Neural progenitor cell (in vitro differentiated cells): ENCODE data around the gene ZSWIM5. TPM values are rescaled to one million over a fixed set of nuclear protein-coding genes. Genes with fewer than 3 reads are reported as not detected.

Experiments
- DNase-seq: peaks from one replicate; pipeline ENCODE4 v3.0.0-alpha.2; 2016; ENCODE audit warnings: low spot score
- H2AFZ ChIP-seq: fragments of 200-600 bp; sonication (generic); replicated peaks from 2 replicates; pipeline ENCODE4 v1.6.1; 2016; ENCODE audit warnings: antibody characterized with exemption
- H3F3A ChIP-seq: fragments of 200-600 bp; sonication (generic); 2 replicates; pipeline ENCODE4 v1.6.1; 2016; ENCODE audit warnings: antibody characterized with exemption, low read depth
- H3K27ac ChIP-seq: fragments of 200-600 bp; sonication (generic); 2 replicates; pipeline ENCODE4 v1.5.1; 2016; ENCODE audit warnings: mild to moderate bottlenecking
- H3K27me3 ChIP-seq: fragments of 200-600 bp; sonication (generic); 2 replicates; pipeline ENCODE4 v1.6.1; 2016; ENCODE audit warnings: mild to moderate bottlenecking, moderate library complexity
- H3K36me3 ChIP-seq: fragments of 200-600 bp; sonication (generic); 2 replicates; pipeline ENCODE4 v1.5.1; 2016
- H3K4me1 ChIP-seq: fragments of 200-600 bp; sonication (generic); 2 replicates; pipeline ENCODE4 v1.6.1; 2016; ENCODE audit warnings: mixed run types
- H3K4me2 ChIP-seq: fragments of 200-600 bp; sonication (generic); 2 replicates; pipeline ENCODE4 v1.6.1; 2016
- H3K4me3 ChIP-seq: fragments of 200-600 bp; sonication (generic); 2 replicates; pipeline ENCODE4 v1.5.1; 2016
- H3K79me2 ChIP-seq: fragments of 200-600 bp; sonication (generic); 2 replicates; pipeline ENCODE4 v1.6.1; 2016; ENCODE audit warnings: low read depth
- H3K9ac ChIP-seq: fragments of 200-600 bp; sonication (generic); 2 replicates; pipeline ENCODE4 v1.6.1; 2016
- H3K9me3 ChIP-seq: fragments of 200-600 bp; sonication (generic); 2 replicates; pipeline ENCODE4 v1.5.1; 2016; ENCODE audit warnings: low read depth
- H4K20me1 ChIP-seq: fragments of 200-600 bp; sonication (generic); 2 replicates; pipeline ENCODE4 v1.6.1; 2016; ENCODE audit warnings: low read depth
- H3K27ac Mint-ChIP-seq: 3 replicates; pipeline ENCODE4 v1.8.0; 2021; ENCODE audit warnings: mixed read lengths
- H3K27me3 Mint-ChIP-seq: 2 replicates; pipeline ENCODE4 v1.8.0; 2022; ENCODE audit warnings: low read depth, mild to moderate bottlenecking, inconsistent platforms, moderate library complexity, mixed read lengths; ENCODE audit not compliant: insufficient read depth
- H3K36me3 Mint-ChIP-seq: 3 replicates; pipeline ENCODE4 v1.8.0; 2021; ENCODE audit warnings: mixed read lengths
- H3K4me1 Mint-ChIP-seq: 3 replicates; pipeline ENCODE4 v1.8.0; 2021; ENCODE audit warnings: mixed read lengths
- H3K4me3 Mint-ChIP-seq: 3 replicates; pipeline ENCODE4 v1.8.0; 2021; ENCODE audit warnings: mild to moderate bottlenecking, moderate library complexity, mixed read lengths
- H3K9me3 Mint-ChIP-seq: 3 replicates; pipeline ENCODE4 v1.8.0; 2020; ENCODE audit warnings: mixed read lengths
- EZH2 ChIP-seq: fragments of 200-600 bp; sonication (generic); IDR thresholded peaks from 2 replicates; pipeline ENCODE4 v1.6.1; 2017; ENCODE audit warnings: antibody characterized with exemption, mild to moderate bottlenecking, moderate library complexity
- EZH2phosphoT487 ChIP-seq: fragments of 200-600 bp; sonication (generic); IDR thresholded peaks from 2 replicates; pipeline ENCODE4 v1.6.1; 2017; ENCODE audit warnings: antibody characterized with exemption
- total RNA-seq: library from RNA; depleted of rRNA; stranded (reverse); fragments of >200 nt; gene quantifications from 2 replicates; pipeline ENCODE4 v1.2.3, GENCODE V29; 2015; ENCODE audit warnings: low replicate concordance
- TF ChIP-seq, protein P1 (sequence below): fragments of 200-600 bp; sonication (generic); IDR thresholded peaks from 2 replicates; pipeline ENCODE4 v1.5.1; 2017; ENCODE audit warnings: antibody characterized with exemption, mild to moderate bottlenecking

Gene ZSWIM5
- total RNA-seq, 1 donor from 2014 or later = 5.8 TPM

DNA sequence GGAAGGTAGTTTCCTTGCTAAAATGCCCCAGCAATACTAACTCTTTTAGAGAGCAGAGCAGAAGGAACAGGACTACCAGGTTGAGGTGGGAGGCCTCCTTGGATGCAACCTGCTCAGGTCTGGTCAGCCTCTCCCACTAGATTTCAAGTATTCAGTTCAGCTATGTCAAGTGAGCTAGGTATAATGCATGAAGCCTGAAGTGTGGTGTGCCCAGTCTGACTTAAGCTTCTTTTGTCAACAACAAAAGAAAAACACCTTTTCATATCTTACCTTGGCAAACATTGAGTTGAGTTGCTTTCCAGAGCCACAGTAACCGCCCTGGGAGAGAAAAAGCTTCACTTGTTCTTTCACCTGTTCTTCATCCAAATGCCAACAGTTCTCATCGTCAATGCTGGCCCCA, 146.6 kb downstream of the ZSWIM5 start:
- no peaks in the 10 kb centered on the region for H3K9me3 Mint-ChIP-seq
- Histone ChIP-seq H4K20me1 (no peaks in the 10 kb centered on the region), H3K4me3 (no peak overlapping the region), H3K9ac (no peak overlapping the region), H3K27ac (no peak overlapping the region), H3K36me3 (no peaks in the 10 kb centered on the region), H3K27me3 (no peaks in the 10 kb centered on the region), H3F3A (no peaks in the 10 kb centered on the region), H3K9me3 (no peaks in the 10 kb centered on the region), H2AFZ (no peak overlapping the region), H3K4me2 (no peak overlapping the region), H3K79me2 (no peaks in the 10 kb centered on the region), H3K4me1 (no peaks in the 10 kb centered on the region)
- H3K4me1 Mint-ChIP-seq = no peaks in the 10 kb centered on the region
- H3K27me3 Mint-ChIP-seq = no peaks in the 10 kb centered on the region
- H3K27ac Mint-ChIP-seq = no peak overlapping the region
- TF ChIP-seq, protein P1, sequence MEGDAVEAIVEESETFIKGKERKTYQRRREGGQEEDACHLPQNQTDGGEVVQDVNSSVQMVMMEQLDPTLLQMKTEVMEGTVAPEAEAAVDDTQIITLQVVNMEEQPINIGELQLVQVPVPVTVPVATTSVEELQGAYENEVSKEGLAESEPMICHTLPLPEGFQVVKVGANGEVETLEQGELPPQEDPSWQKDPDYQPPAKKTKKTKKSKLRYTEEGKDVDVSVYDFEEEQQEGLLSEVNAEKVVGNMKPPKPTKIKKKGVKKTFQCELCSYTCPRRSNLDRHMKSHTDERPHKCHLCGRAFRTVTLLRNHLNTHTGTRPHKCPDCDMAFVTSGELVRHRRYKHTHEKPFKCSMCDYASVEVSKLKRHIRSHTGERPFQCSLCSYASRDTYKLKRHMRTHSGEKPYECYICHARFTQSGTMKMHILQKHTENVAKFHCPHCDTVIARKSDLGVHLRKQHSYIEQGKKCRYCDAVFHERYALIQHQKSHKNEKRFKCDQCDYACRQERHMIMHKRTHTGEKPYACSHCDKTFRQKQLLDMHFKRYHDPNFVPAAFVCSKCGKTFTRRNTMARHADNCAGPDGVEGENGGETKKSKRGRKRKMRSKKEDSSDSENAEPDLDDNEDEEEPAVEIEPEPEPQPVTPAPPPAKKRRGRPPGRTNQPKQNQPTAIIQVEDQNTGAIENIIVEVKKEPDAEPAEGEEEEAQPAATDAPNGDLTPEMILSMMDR = no peak
- no peak for TF ChIP-seq EZH2phosphoT487
- no peak overlapping the region for H3K4me3 Mint-ChIP-seq
- no peak for DNase-seq
- peaks cover 2% of the 10 kb centered on the region for H3K36me3 Mint-ChIP-seq

DNA sequence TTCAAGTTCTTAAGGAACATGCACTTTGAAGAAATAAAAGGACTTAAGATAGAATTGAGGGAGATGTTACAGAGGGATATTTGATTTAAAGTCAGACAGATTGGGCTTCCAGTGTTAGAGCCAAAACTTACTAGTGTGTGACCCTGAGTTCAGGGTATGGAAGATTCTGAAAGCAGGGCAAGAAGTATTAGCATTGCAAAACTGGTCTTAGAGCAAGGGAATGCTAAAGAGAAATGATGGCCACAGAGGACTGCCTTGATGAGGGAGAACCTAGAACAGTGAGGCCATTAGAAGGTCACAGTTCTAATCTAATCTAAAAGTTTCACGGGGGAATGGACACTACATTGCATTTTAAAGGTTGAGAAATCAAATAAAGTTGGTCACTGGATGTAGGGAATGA, 148.9 kb downstream of the ZSWIM5 start:
- H3K4me2 ChIP-seq = no peak overlapping the region
- no peak overlapping the region for H2AFZ ChIP-seq
- H3K36me3 ChIP-seq = no peaks in the 10 kb centered on the region
- H3K27me3 ChIP-seq = no peaks in the 10 kb centered on the region
- TF ChIP-seq, protein P1 = no peak
- TF ChIP-seq EZH2phosphoT487 (no peak), EZH2 (no peak)
- H3K4me1 Mint-ChIP-seq = no peaks in the 10 kb centered on the region
- H3K9ac ChIP-seq = no peak overlapping the region
- no peaks in the 10 kb centered on the region for H3K79me2 ChIP-seq
- no peak overlapping the region for H3K4me3 ChIP-seq
- no peaks in the 10 kb centered on the region for H3K4me1 ChIP-seq
- H3K27me3 Mint-ChIP-seq = no peaks in the 10 kb centered on the region
- H3K27ac Mint-ChIP-seq = no peak overlapping the region
- H3K4me3 Mint-ChIP-seq = no peak overlapping the region
- no peaks in the 10 kb centered on the region for H3K9me3 Mint-ChIP-seq
- H3K36me3 Mint-ChIP-seq = peaks cover 3% of the 10 kb centered on the region
- no peak for DNase-seq
- no peaks in the 10 kb centered on the region for H3F3A ChIP-seq
- no peaks in the 10 kb centered on the region for H4K20me1 ChIP-seq
- no peak overlapping the region for H3K27ac ChIP-seq
- H3K9me3 ChIP-seq = no peaks in the 10 kb centered on the region

DNA sequence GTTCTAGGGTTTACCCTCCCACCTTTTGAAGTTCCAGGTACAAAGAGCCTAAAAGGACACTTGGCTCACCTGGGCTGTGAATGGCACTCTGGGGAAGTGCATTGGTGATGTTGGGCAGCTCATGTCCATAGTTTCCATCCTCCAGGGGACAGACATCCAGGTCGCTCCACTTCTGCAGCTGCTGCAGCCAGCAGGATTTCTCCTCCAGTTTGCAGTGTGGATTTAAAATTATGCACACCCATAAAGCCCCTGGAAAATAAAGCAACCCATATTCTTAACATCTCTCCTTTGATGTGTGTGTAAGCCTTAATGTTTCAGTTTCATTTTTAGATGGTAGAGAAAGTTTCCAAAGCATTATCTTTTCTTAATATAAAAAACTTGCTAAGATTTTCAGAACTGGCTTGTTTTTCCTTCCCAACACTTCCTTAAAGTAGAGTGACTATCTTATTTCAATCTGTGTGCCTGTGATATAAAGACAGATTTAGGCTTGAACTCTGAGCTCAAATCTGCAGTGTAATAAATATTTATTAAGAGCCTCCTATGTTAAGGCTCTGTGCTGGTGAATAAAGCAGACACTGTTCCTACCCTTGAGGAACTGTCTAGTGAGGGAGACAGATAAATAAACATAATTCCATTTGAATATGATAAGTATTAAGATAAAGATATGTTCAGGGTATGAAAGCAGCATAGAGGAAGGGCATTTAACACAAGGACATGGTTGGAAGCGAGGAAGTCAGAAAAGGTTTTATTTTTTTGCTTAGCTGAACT, 155.2 kb downstream of the ZSWIM5 start:
- H3K27ac Mint-ChIP-seq = no peak overlapping the region
- no peaks in the 10 kb centered on the region for H3K27me3 Mint-ChIP-seq
- Histone ChIP-seq H3K36me3 (no peaks in the 10 kb centered on the region), H3K79me2 (no peaks in the 10 kb centered on the region), H3K27me3 (no peaks in the 10 kb centered on the region), H2AFZ (no peak overlapping the region), H3K4me1 (no peaks in the 10 kb centered on the region), H3K4me2 (no peak overlapping the region), H3K9ac (no peak overlapping the region), H4K20me1 (no peaks in the 10 kb centered on the region), H3K9me3 (no peaks in the 10 kb centered on the region), H3F3A (no peaks in the 10 kb centered on the region), H3K27ac (no peak overlapping the region), H3K4me3 (no peak overlapping the region)
- H3K36me3 Mint-ChIP-seq = peaks cover 3% of the 10 kb centered on the region
- H3K9me3 Mint-ChIP-seq = no peaks in the 10 kb centered on the region
- no peak overlapping the region for H3K4me3 Mint-ChIP-seq
- H3K4me1 Mint-ChIP-seq = no peaks in the 10 kb centered on the region
- no peak for DNase-seq
- TF ChIP-seq EZH2 (no peak), EZH2phosphoT487 (no peak)
- TF ChIP-seq, protein P1 = no peak
